GM12878 (cell line): ENCODE results near the gene SHISA7. TPM values are rescaled to one million over a fixed set of nuclear protein-coding genes. Genes with fewer than 3 reads are reported as not detected.

Experiments
- ATAC-seq: fragments of 200-7000 bp; cut with Tn5 transposase; 3 replicates; pipeline ENCODE4 v1.9.1; 2020; ENCODE audit warnings: mild to moderate bottlenecking, moderate library complexity
- BruUV-seq: library from RNA; stranded (reverse); fragments of 400-500 nt; replicated peaks from 2 replicates; lab custom pipeline; 2021; lab: Mats Ljungman, UMichigan
- CTCF ChIA-PET: fragments of 300-600 bp; sonication (Branson Sonifier 250); formaldehyde crosslinking; extraction: SDS; loops from one replicate; lab custom pipeline; 2021; ENCODE audit warnings: inconsistent platforms; lab: Yijun Ruan, JAX
- POLR2A ChIA-PET: fragments of 350-600 bp; formaldehyde crosslinking; extraction: SDS; loops from one replicate; lab custom pipeline; 2021; ENCODE audit warnings: inconsistent platforms; lab: Charles Lee
- RAD21 ChIA-PET: fragments of 300-600 bp; sonication (Branson Sonifier 250); formaldehyde crosslinking; loops from one replicate; lab custom pipeline; 2023; ENCODE audit warnings: antibody characterized with exemption; ENCODE audit not compliant: unreplicated experiment; lab: Charles Lee
- SMC1A ChIA-PET: fragments of 300-600 bp; sonication (Branson Sonifier 250); formaldehyde crosslinking; loops from one replicate; lab custom pipeline; 2023; ENCODE audit not compliant: unreplicated experiment, uncharacterized antibody; lab: Charles Lee
- DNase-seq: peaks from one replicate; pipeline ENCODE4 v3.0.0-alpha.2; 2011; ENCODE audit warnings: low read depth, low spot score
- FAIRE-seq: peaks from 3 replicates; lab custom pipeline; 2011; peaks lifted over from hg19 to GRCh38; lab: Jason Lieb, UNC
- H2AFZ ChIP-seq: 2 replicates; pipeline ENCODE4 v1.6.0; 2011; ENCODE audit warnings: low read depth, low read length, control low read depth; ENCODE audit not compliant: control insufficient read depth
- H3K27ac ChIP-seq: 2 replicates; pipeline ENCODE4 v1.5.1; 2011; ENCODE audit warnings: control low read depth; ENCODE audit not compliant: control insufficient read depth, insufficient read depth
- H3K27me3 ChIP-seq, 2 experiments: replicated peaks in 1 of 2; 2 replicates each; pipeline versions ENCODE4 v1.6.0 to v1.6.1; 2011; ENCODE audit warnings: low read length in 1 of 2; ENCODE audit not compliant: control insufficient read depth in 2 of 2, insufficient read depth in 2 of 2
- H3K36me3 ChIP-seq, 2 experiments: 2 replicates each; pipeline ENCODE4 v1.5.1; 2011; ENCODE audit warnings: low read length in 1 of 2; ENCODE audit not compliant: control insufficient read depth in 2 of 2, insufficient read depth in 2 of 2
- H3K4me1 ChIP-seq: 2 replicates; pipeline ENCODE4 v1.6.1; 2011; ENCODE audit warnings: mild to moderate bottlenecking, low read length, moderate library complexity, mixed read lengths; ENCODE audit not compliant: control insufficient read depth, insufficient read depth
- H3K4me2 ChIP-seq: 2 replicates; pipeline ENCODE4 v1.6.0; 2011; ENCODE audit warnings: control low read depth; ENCODE audit not compliant: control insufficient read depth, insufficient read depth
- H3K4me3 ChIP-seq: fragments of 200-600 bp; sonication (generic); 2 replicates; pipeline ENCODE4 v1.5.1; 2016
- H3K79me2 ChIP-seq: 2 replicates; pipeline ENCODE4 v1.6.0; 2011; ENCODE audit warnings: low read length; ENCODE audit not compliant: control insufficient read depth, insufficient read depth
- H3K9ac ChIP-seq: 2 replicates; pipeline ENCODE4 v1.8.0; 2011; ENCODE audit warnings: low read length, control low read depth, mixed read lengths; ENCODE audit not compliant: control insufficient read depth, insufficient read depth
- H3K9me3 ChIP-seq: replicated peaks from 3 replicates; pipeline ENCODE4 v1.5.1; 2011; ENCODE audit warnings: mild to moderate bottlenecking, low read length; ENCODE audit not compliant: control insufficient read depth, insufficient read depth
- H4K20me1 ChIP-seq: 2 replicates; pipeline ENCODE4 v1.6.0; 2011; ENCODE audit not compliant: control insufficient read depth, insufficient read depth
- EP300 ChIP-seq, 2 experiments: fragments of 150-350 bp in 1 of 2; IDR thresholded peaks; 2 replicates each; pipeline ENCODE4 v1.6.1; 2011 to 2012; ENCODE audit warnings: low read depth in 2 of 2, low read length in 2 of 2, borderline replicate concordance in 1 of 2, improper control_type of control experiment in 1 of 2, inconsistent platforms in 1 of 2; ENCODE audit not compliant: control insufficient read depth in 1 of 2
- ETV6 ChIP-seq, 2 experiments: fragments of 450-650 bp in 1 of 2; IDR thresholded peaks in 1 of 2; conservative IDR thresholded peaks in 1 of 2; 2 replicates each; pipeline ENCODE4 v1.6.1; 2014; ENCODE audit warnings: antibody characterized with exemption in 1 of 2, borderline replicate concordance in 1 of 2, low read depth in 1 of 2, mild to moderate bottlenecking in 1 of 2, moderate library complexity in 1 of 2
- EZH2 ChIP-seq: IDR thresholded peaks from 2 replicates; pipeline ENCODE4 v1.6.1; 2012; ENCODE audit warnings: low read depth, mild to moderate bottlenecking, control low read depth, inconsistent platforms, low read length, borderline replicate concordance; ENCODE audit not compliant: control insufficient read depth
- HDGF ChIP-seq: fragments of 450-650 bp; IDR thresholded peaks from 2 replicates; pipeline ENCODE4 v1.6.1; 2016; ENCODE audit warnings: antibody characterized with exemption
- WGBS: methylation state at CpG from one replicate; pipeline ENCODE4 v1.1.6; 2016; ENCODE audit warnings: low lambda C conversion rate; ENCODE audit not compliant: insufficient replicate concordance, insufficient coverage; ENCODE audit errors: missing lambda C conversion rate; 5-methylcytosine and 5-hydroxymethylcytosine counted together
- in situ Hi-C: fragments of 300-500 bp; cut with MboI; formaldehyde crosslinking; loops from 9 replicates; pipeline ENCODE4 v1.14.3; 2018; ENCODE audit warnings: mixed read lengths
- intact Hi-C: fragments of 100-400 bp; cut with micrococcal nuclease; formaldehyde crosslinking; loops from one replicate; pipeline ENCODE4 v1.14.2; 2022; ENCODE audit not compliant: unreplicated experiment
- polyA plus RNA-seq, 11 experiments: library from polyadenylated mRNA; depleted of rRNA in 4 of 11; unstranded in 6 of 11; stranded (reverse) in 5 of 11; fragments of >200 nt; fragmentation: Nextera tagmentation in 4 of 11; fragmentation: Illumina TruSeq in 1 of 11; extraction: Ambion mirVana in 4 of 11; extraction: Trizol in 1 of 11; gene quantifications; 1 replicate in 1 of 11; 2 replicates in 10 of 11; pipeline versions ENCODE4 v1.2.1 to v1.2.3, GENCODE V29; 2011 to 2016; ENCODE audit warnings: inconsistent platforms in 2 of 11, missing spikeins in 2 of 11, low read depth in 1 of 11
- total RNA-seq, 4 experiments: library from RNA; depleted of rRNA in 3 of 4; stranded (reverse); fragments of >200 nt in 3 of 4; fragmentation: Illumina TruSeq in 1 of 4; extraction: Trizol in 1 of 4; gene quantifications; 2 replicates each; pipeline versions ENCODE4 v1.2.1 to v1.2.3, GENCODE V29; 2013 to 2021
- TF ChIP-seq, protein P1 (sequence below): IDR thresholded peaks from 2 replicates; pipeline ENCODE4 v1.6.1; 2012; ENCODE audit warnings: low read depth, low read length, improper control_type of control experiment
- TF ChIP-seq, protein P2 (sequence below): IDR thresholded peaks from 2 replicates; pipeline ENCODE4 v1.6.1; 2011; ENCODE audit warnings: low read depth, mild to moderate bottlenecking, low read length, moderate library complexity, borderline replicate concordance; ENCODE audit errors: extremely low read depth

Gene SHISA7
- total and polyA plus RNA-seq, 10 of the 15 experiments (the other 5 are each of a cell fraction or from before 2014, with no cell fraction given): 0.03 TPM; not detected in 9

DNA sequence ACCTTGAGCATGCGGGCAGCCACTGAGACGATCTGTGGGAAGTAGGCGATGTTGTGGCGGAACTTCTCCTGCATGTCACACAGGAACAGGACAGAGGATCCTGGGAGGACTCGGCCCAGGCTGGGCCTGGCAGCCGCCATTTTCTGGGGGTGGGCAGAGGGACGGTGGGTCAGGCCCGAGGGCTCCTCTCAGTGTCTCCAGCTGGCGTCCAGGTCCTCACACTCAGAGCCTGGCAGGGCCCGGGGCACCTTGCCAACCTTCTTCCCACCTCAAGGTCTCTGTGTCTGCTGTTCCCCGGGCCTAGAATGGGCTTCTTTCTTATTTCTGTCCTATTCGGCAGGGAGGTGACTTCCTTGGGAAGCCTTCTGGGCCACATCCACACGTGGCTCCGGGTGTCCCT lies 13.2 kb upstream of the SHISA7 start:
- DNase-seq (no peak), FAIRE-seq (no peak), ATAC-seq (no peak)
- no peak overlapping the region for H3K27ac ChIP-seq
- no peak overlapping the region for H2AFZ ChIP-seq
- ChIA-PET RAD21 (no interaction called here), POLR2A (no interaction called here), CTCF (no interaction called here), SMC1A (no interaction called here)
- BruUV-seq: no TSS peak
- H3K9me3 ChIP-seq: no peaks in the 10 kb centered on the region
- H3K9ac ChIP-seq: no peak overlapping the region
- no peak overlapping the region for H3K4me2 ChIP-seq
- TF ChIP-seq, protein P1, sequence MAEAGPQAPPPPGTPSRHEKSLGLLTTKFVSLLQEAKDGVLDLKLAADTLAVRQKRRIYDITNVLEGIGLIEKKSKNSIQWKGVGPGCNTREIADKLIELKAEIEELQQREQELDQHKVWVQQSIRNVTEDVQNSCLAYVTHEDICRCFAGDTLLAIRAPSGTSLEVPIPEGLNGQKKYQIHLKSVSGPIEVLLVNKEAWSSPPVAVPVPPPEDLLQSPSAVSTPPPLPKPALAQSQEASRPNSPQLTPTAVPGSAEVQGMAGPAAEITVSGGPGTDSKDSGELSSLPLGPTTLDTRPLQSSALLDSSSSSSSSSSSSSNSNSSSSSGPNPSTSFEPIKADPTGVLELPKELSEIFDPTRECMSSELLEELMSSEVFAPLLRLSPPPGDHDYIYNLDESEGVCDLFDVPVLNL: no peak
- TF ChIP-seq EZH2 (no peak), ETV6 (conservative IDR thresholded peaks at IDR 0.05 in 1 of 2, IDR thresholded peaks at IDR 0.05 in 1 of 2; ENCODE audit: borderline replicate concordance in 1 of 2, low read depth in 1 of 2) (no peak), HDGF (no peak), EP300 (IDR thresholded peaks at IDR 0.05; ENCODE audit: borderline replicate concordance in 1 of 2, control insufficient read depth in 1 of 2, low read depth in 2 of 2, low read length in 2 of 2) (no peak)
- TF ChIP-seq, protein P2, sequence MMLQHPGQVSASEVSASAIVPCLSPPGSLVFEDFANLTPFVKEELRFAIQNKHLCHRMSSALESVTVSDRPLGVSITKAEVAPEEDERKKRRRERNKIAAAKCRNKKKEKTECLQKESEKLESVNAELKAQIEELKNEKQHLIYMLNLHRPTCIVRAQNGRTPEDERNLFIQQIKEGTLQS: no peak
- no peaks in the 10 kb centered on the region for H3K4me1 ChIP-seq
- in situ Hi-C loops (no loop called here), intact Hi-C loops (no loop called here)
- H3K79me2 ChIP-seq: peaks cover 9% of the 10 kb centered on the region
- peaks cover 4% of the 10 kb centered on the region; the same call in 1 of the 2 replicates for H4K20me1 ChIP-seq
- no peaks in the 10 kb centered on the region; a peak in 1 of 4 replicates for H3K27me3 ChIP-seq
- H3K4me3 ChIP-seq: no peak overlapping the region
- WGBS: 94% methylated on average over 12 of the region's 14 CpGs
- H3K36me3 ChIP-seq: peaks cover 3 to 4% of the 10 kb centered on the region in 2 experiments
